Medulla oblongata (tissue), 1 donor: Measurements from ENCODE around the gene POLR3GL.

ENCODE experiments used
- DNase-seq: peaks from one replicate; pipeline ENCODE4 v3.0.0-alpha.2; 2015; ENCODE audit errors: extremely low spot score

POLR3GL gene

DNA sequence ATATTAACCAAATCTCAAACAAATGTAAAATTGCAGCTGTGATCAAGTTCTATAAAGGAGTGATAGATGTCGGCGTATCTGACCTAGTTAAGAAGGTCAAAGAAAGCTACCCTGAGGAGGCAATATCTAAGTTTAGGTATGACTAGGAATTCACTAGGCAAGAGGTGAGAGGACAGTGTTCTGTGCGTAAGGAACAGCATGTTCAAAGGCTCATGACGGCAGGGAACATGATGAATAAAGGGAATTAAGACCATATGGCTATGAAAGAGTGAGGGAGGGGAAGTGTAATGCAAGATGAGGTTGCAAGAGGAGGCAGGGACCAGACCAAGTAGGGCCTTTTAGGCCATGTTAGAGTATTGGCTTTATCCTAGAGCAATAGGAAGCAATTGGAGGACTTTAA is 15.3 kb upstream of the POLR3GL start:
- no peak for DNase-seq

- DNase-seq: no peak
These were observed 13.0 kb upstream of the POLR3GL start for GRCh38 chr1:145951526-145951925.

GRCh38 chr1:145952903-145953302 is 11.6 kb upstream of the POLR3GL start:
- DNase-seq: no peak

- DNase-seq: no peak
These were observed 10.6 kb upstream of the POLR3GL start for GRCh38 chr1:145953861-145954260.

GRCh38 chr1:145955436-145955835 is 9.1 kb upstream of the POLR3GL start:
- peak; percentile 72 for DNase-seq

DNA sequence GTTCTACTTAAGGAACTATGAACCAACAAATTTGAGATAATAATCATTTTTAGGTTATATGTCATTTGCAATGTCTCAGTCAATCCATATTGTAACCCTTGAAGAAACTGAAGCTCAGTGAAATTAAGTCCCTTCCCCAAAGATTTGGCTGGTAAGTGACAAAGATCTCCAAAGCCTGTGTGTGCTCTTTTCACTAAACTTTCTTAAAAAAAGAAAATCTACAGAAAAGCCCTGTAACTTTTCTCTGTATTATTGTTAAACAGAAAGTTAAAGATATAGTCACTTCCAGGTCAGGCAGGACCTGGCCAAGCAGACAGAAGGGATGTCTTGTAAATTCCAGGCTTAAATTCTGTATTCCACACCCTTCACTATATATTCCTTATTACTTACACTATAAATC is 8.1 kb upstream of the POLR3GL start:
- no peak for DNase-seq

GRCh38 chr1:145956781-145957442 is 7.6 kb upstream of the POLR3GL start:
- DNase-seq: peak; percentile 61

DNA sequence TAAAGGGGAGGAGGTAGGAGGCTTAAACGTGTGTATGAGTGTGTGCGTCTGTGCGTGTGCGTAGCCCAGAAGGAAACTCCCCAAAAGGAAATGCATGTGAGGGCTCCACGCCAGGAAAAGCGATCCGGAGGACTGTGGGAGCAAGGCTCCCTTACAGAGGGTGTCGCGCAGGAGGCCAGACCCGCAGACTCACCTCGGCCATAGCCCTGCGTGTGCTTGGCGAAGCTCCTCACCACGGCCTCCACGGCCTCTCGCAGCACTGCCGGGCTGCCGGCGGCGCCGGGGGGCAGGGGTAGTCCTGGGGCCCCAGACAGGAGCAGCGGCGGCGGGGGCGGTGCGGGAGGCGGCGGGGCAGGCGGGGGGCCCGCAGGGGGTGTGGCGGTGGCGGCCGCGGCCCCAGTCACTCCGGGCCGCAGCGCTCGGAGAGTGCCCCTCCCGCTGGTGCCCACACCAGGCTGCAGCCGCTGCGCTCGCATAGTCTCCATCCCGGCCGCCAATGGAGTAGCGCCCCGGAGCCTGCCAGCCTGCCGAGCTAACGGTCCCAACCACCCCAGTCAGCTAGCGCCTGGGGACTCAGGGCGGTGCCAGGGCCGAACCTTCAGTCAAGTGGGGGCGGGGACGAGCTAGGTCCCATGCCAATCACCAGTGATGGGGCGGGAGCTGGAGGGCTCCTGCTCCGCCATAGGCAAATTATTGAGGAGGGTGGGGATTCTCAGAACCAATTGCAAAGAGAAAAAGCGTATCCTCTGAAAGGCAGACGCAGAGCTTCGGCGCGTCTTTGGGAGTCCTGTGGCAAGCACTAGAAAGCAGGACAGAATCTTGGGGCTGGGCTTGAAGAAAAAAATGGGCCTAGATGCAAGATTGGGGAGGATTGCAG is 6.8 kb upstream of the POLR3GL start, which contains the start of gene LIX1L:
Gene LIX1L, minus strand, starts transcription at position 575 of the 877 bp plus-strand sequence. Its CDS starts 90 bp downstream, at position 485.
- DNase-seq: peak; percentile 99

DNA sequence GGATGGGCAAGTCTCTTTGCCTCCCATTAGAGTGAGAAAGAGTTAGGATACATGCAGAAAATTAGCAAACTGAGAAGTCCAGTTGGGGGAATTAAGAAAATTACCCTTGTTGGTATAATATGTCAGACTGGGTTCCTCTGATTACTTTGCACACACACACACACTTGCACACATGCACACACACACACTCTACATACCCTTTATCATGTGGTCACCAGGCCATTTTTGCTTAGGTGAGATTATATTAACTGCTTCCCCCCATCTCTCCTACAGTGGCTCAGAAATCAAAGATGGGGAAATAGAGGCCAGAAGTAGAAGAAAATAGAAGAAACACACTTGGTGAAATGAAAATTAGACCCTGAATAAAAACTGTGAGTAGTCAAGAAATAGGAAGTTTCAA is 5.8 kb upstream of the POLR3GL start:
- no peak for DNase-seq

DNA sequence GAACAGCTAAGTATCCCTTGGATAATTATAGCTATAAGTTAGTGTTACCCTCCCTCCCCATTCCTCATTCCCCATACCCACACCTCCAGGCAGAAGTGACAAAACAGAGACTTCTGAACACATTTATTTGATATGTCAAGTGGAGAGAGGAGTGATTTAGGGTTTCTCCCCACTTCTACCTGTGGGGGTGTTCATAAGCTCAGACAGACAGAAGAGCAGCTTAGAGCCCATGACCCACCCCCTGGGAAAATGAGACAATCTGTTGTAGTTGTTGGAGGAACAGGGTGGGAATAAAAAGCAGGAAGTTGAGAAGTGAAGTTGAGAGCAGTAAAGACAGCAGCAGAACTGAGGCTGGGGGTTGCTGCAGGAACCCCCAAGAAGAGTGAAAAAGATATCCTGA is 5.2 kb upstream of the POLR3GL start:
- DNase-seq: no peak

DNA sequence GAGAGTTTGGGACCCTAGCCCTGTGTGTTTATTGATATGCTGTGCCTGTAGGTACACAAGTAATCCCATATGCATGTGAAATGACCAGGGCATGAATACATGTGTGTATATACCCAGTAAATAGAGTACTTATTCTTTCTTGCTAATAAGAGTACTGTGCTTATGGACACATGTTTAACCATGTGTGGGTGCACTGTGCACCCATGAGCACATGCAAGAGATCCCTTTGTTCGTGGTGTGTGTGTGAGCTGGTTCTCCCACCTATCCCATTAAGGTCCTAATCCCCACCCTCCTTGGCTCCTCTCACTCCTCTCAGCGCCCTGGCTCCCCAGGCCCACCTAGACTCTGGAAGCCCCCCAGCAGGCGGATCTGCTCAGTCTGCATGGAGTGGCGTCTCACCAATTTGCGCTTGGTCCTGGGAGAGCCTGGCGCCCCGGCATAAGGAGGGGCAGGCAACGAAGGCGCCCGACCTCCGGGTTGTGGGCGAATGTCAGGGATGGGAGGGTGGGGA is 4.5 kb upstream of the POLR3GL start:
- DNase-seq: peak; percentile 11

GRCh38 chr1:145960468-145961108 is 3.9 kb upstream of the POLR3GL start:
- DNase-seq: peak; percentile 78

- peak; percentile 7 for DNase-seq
These were observed 3.4 kb upstream of the POLR3GL start for GRCh38 chr1:145961109-145961424.

DNA sequence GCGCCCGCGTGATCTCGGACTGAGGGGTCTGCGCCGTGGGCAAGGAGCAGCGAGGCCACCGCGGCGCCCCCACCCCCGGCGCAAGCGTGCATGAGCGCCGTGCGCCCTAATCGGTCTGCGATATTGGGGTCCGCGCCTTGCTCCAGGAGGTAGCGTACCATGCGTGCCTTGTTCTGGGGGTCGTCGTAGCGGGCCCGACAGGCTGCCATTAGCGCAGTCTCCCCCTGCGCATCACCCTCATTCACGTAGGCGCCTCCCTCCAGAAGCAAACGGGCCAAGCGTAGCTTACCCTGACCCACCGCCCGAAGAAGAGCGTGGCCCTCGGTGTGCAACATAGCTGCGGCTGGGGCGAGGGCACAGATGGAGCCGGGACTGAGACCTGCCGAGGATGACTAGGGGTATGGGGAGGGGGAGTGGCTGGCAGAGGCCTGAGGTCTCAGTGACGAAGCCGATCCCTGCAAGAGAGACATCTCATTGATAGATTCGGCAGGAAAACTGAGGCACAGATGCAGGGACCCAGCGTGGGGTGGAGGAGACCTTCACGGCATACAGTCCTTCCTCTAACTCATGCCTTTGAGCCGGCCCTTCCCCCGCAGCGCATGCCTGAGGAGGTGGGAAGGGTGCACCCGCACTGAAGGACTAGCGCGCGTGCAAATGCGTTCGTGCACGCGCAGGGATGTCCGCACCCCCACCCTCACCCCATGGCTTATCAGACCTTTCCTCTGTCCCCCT is 2.9 kb upstream of the POLR3GL start:
- peak; percentile 54 for DNase-seq

GRCh38 chr1:145962157-145963102 is 2.1 kb upstream of the POLR3GL start:
- DNase-seq: peak; percentile 83

- no peak for DNase-seq
These were observed 1.0 kb upstream of the POLR3GL start for GRCh38 chr1:145963265-145964019.

GRCh38 chr1:145965119-145965744 is 742 bp downstream of the POLR3GL start:
- DNase-seq: no peak

DNA sequence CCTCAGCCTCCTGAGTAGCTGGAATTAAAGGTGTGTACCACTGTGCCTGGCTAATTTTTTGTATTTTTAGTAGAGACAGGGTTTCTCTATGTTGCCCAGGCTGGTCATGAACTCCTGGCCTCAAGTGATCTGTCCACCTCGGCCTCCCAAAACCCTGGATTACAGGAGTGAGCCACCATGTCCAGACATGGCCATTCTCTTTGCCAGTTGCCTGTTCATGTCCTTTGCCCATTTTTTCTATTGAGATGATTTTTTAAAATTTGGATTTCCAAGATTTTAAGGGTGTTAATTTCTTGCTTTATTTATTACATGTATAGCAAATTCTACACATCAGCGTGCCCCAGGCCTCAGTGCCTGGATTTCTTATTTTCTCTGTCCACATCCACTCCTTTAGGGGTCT is 2.8 kb downstream of the POLR3GL start:
- DNase-seq: no peak

- DNase-seq: no peak
These were observed 8.1 kb downstream of the POLR3GL start for GRCh38 chr1:145972580-145972979.
